Duodenal mucosa (tissue), 2 donors: ENCODE data around the gene SLC6A15.

ENCODE experiments used
- H3K27ac ChIP-seq: one replicate; pipeline ENCODE4 v1.7.0; 2013; ENCODE audit warnings: low read depth, low read length
- H3K27me3 ChIP-seq, 2 donors: one replicate each; pipeline ENCODE4 v1.7.0; 2013; ENCODE audit warnings: low read length in 2 of 2, control low read depth in 1 of 2; ENCODE audit not compliant: insufficient read depth in 2 of 2, control insufficient read depth in 1 of 2
- H3K36me3 ChIP-seq, 2 donors: one replicate each; pipeline ENCODE4 v1.7.0; 2013; ENCODE audit warnings: low read length in 2 of 2, control low read depth in 1 of 2; ENCODE audit not compliant: insufficient read depth in 2 of 2, control insufficient read depth in 1 of 2
- H3K4me1 ChIP-seq, 2 donors: one replicate each; pipeline ENCODE4 v1.7.0; 2013; ENCODE audit warnings: low read length in 2 of 2, control low read depth in 1 of 2; ENCODE audit not compliant: insufficient read depth in 2 of 2, control insufficient read depth in 1 of 2
- H3K4me3 ChIP-seq, 2 donors: one replicate each; pipeline ENCODE4 v1.7.0; 2013; ENCODE audit warnings: low read length in 2 of 2, low read depth in 1 of 2
- H3K9ac ChIP-seq, 2 donors: one replicate each; pipeline ENCODE4 v1.7.0; 2013; ENCODE audit warnings: low read length in 2 of 2, low read depth in 1 of 2
- H3K9me3 ChIP-seq, 2 donors: one replicate each; pipeline ENCODE4 v1.7.0; 2013; ENCODE audit warnings: low read length in 2 of 2, control low read depth in 1 of 2; ENCODE audit not compliant: control insufficient read depth in 1 of 2

The SLC6A15 gene

DNA sequence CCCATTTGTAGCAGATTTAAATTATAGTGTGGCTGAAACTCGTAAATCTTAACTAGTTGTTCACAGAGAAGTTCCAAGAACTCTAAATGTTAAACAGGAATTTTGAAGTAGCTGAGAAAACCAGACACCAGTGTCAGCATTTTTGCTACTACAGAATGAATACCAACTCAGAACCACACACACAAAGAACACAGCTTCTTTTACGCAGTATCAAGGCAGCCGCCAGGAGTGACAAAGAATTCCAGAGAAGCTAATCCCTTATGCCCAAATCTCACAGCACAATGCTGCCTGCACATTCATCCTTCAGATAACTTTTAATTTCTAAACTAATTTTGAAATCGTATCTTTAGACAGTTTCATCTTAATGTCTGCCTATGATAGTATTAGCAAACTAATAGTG lies 37.4 kb downstream of the SLC6A15 start:
- no peak overlapping the region for H3K27ac ChIP-seq
- no peak overlapping the region for H3K9ac ChIP-seq
- no peaks in the 10 kb centered on the region for H3K4me1 ChIP-seq
- H3K4me3 ChIP-seq: no peak overlapping the region
- H3K27me3 ChIP-seq: no peaks in the 10 kb centered on the region
- H3K9me3 ChIP-seq: no peaks in the 10 kb centered on the region
- H3K36me3 ChIP-seq: no peaks in the 10 kb centered on the region

- H3K27ac ChIP-seq: no peak overlapping the region
- no peaks in the 10 kb centered on the region for H3K4me1 ChIP-seq
- no peak overlapping the region for H3K4me3 ChIP-seq
- H3K36me3 ChIP-seq: no peaks in the 10 kb centered on the region
- H3K9me3 ChIP-seq: no peaks in the 10 kb centered on the region
- H3K27me3 ChIP-seq: no peaks in the 10 kb centered on the region
- H3K9ac ChIP-seq: no peak overlapping the region
These were observed 37.8 kb downstream of the SLC6A15 start for GRCh38 chr12:84874825-84875139.

DNA sequence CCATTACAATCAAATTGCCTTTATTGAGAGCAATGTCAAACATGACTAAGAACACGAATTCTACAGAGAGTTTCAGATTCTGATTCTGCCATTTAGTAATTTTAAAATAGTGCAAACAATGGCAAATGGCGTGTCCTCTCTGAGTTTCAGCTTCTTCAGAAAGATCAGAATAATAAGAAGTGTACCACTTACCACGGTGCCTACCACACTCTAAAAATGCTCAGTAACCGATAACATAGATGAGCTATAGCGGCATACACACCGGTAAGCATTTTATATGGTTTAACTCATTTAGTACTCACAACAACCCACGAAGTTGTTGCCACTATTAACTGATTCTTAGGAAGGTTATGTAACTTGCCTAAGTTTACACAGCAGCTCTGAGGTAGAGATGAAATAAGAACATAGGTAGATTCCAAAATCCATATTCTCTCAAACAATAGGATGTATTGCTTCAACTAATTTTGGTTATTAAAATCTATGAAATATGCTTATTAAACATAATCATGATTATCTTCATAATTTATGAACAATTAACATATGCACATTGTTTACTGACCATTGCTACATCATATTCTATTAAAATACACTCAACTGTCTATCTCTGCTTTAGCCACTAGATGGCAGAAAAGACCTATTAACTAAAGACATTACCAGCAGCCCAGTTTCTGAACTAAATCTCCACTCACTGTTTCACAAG lies 38.3 kb downstream of the SLC6A15 start:
- Histone ChIP-seq H3K27ac (no peak overlapping the region), H3K4me1 (no peaks in the 10 kb centered on the region), H3K27me3 (no peaks in the 10 kb centered on the region), H3K36me3 (no peaks in the 10 kb centered on the region), H3K4me3 (no peak overlapping the region), H3K9ac (no peak overlapping the region), H3K9me3 (no peaks in the 10 kb centered on the region)

GRCh38 chr12:84862186-84862585 lies 50.4 kb downstream of the SLC6A15 start:
- Histone ChIP-seq H3K36me3 (no peaks in the 10 kb centered on the region), H3K4me1 (no peaks in the 10 kb centered on the region)

DNA sequence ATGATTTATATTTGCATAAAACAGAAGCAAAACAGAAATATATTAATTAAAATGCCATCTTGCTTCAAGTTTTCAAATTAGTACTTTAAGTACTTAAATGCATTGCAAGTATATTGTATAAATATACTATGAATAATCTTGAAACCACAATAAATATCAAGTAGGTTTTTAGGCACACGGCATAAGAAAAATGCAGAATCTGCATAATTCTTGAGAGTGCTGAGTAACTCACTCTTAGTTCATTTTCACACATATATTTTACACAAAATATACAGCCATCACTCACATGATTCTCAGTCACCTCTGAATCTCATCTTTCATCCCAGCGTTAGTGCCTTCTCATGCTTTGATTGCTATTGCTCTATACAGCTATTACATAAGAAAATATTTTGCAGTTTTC lies 51.9 kb downstream of the SLC6A15 start:
- Histone ChIP-seq H3K4me1 (no peaks in the 10 kb centered on the region), H3K27ac (no peak overlapping the region), H3K9ac (no peak overlapping the region), H3K4me3 (no peak overlapping the region), H3K36me3 (no peaks in the 10 kb centered on the region), H3K9me3 (no peaks in the 10 kb centered on the region), H3K27me3 (no peaks in the 10 kb centered on the region)

More at GRCh38 chr12:84862186-84862585, 50.4 kb downstream of the SLC6A15 start:
- Histone ChIP-seq H3K4me3 (no peak overlapping the region), H3K9ac (no peak overlapping the region), H3K27ac (no peak overlapping the region), H3K9me3 (no peaks in the 10 kb centered on the region), H3K27me3 (no peaks in the 10 kb centered on the region)

DNA sequence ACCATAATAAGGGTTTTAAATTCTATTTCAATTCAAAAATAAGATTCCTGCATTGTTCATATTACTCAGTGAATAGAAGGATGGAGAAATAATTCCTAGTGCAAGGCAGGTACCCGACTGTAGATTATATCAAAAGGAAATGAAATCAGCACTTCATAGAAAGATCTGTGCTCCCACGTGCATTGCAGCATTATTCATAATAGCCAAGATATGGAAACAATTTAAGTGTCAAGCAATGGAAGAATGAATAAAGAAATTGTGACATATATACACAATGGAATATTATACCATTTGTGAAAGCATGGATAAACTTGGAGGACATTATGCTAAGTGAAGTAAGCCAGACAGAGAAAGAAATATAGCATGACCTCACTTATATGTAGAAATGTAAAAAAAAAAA lies 53.8 kb downstream of the SLC6A15 start:
- Histone ChIP-seq H3K9ac (no peak overlapping the region), H3K36me3 (no peaks in the 10 kb centered on the region), H3K4me3 (no peak overlapping the region), H3K4me1 (no peaks in the 10 kb centered on the region), H3K9me3 (no peaks in the 10 kb centered on the region), H3K27ac (no peak overlapping the region), H3K27me3 (no peaks in the 10 kb centered on the region)

GRCh38 chr12:84857525-84858208 lies 54.9 kb downstream of the SLC6A15 start:
- no peak overlapping the region for H3K27ac ChIP-seq

DNA sequence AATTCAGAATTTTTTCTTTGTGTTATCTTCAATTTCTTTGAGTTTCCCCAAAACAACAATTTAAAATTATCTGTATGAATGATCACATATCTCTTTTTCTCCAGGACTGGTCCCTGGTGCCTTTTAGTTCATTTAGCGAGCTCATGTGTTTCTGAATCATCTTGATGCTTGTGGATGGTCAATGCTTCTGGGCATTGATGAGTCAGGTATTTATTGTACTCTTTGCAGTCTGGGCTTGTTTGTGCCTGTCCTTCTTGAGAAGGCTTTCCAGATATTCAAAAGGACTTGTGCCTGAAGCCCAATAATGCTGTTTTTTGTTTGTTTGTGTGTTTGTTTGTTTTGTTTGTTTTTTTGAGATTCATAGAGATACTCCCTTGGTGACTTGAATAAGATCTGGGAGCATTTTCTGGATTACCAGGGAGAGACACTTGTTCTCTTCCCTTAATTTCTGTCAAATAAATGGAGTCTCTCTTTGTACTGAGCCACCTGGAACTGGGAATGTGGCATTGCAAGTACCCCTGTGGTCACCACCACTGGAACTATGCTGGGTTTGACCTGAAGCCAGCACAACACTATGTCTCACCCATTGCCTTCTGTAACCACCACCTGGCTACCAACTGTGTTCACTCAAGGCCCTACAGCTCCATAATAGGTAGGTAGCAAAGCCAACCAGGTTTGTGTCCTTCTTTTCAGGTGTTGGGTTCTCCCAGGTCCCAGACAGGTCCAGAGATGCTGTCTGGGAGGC lies 56.3 kb downstream of the SLC6A15 start:
- no peak overlapping the region for H3K4me3 ChIP-seq
- H3K4me1 ChIP-seq: no peaks in the 10 kb centered on the region
- H3K27ac ChIP-seq: no peak overlapping the region
- no peaks in the 10 kb centered on the region for H3K36me3 ChIP-seq
- no peaks in the 10 kb centered on the region for H3K9me3 ChIP-seq
- H3K9ac ChIP-seq: no peak overlapping the region
- H3K27me3 ChIP-seq: no peaks in the 10 kb centered on the region

More at GRCh38 chr12:84857525-84858208, 54.9 kb downstream of the SLC6A15 start:
- H3K9me3 ChIP-seq: no peaks in the 10 kb centered on the region
- H3K9ac ChIP-seq: no peak overlapping the region
- H3K36me3 ChIP-seq: no peaks in the 10 kb centered on the region
- H3K4me3 ChIP-seq: no peak overlapping the region
- no peaks in the 10 kb centered on the region for H3K4me1 ChIP-seq
- no peaks in the 10 kb centered on the region for H3K27me3 ChIP-seq

DNA sequence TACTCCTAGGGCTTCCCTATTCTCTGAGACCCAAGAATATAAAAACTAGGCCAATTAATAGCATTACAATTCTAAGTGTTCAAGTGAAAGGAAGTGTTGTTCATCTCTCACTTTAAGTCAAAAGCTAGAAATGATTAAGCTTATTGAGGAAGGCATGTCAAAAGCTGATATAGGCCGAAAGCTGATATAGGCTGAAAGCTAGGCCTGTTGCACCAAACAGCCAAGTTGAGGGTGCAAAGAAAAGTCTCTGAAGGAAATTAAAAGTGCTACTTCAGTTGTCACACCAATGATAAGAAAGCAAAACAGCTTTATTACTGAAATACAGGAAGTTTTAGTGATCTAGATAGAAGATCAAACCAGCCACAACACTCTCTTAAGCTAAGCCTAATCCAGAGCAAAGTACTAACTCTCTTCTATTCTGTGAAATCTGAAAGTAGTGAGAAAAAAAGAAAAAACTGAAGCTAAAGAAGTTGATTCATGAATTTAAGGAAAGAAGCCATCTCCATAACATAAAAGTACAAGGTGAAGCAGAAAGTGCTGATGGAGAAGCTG lies 68.9 kb downstream of the SLC6A15 start:
- H3K27ac ChIP-seq: no peak overlapping the region
- no peaks in the 10 kb centered on the region for H3K9me3 ChIP-seq
- no peaks in the 10 kb centered on the region for H3K4me1 ChIP-seq
- H3K4me3 ChIP-seq: no peak overlapping the region
- no peaks in the 10 kb centered on the region for H3K36me3 ChIP-seq
- no peak overlapping the region for H3K9ac ChIP-seq
- H3K27me3 ChIP-seq: no peaks in the 10 kb centered on the region

DNA sequence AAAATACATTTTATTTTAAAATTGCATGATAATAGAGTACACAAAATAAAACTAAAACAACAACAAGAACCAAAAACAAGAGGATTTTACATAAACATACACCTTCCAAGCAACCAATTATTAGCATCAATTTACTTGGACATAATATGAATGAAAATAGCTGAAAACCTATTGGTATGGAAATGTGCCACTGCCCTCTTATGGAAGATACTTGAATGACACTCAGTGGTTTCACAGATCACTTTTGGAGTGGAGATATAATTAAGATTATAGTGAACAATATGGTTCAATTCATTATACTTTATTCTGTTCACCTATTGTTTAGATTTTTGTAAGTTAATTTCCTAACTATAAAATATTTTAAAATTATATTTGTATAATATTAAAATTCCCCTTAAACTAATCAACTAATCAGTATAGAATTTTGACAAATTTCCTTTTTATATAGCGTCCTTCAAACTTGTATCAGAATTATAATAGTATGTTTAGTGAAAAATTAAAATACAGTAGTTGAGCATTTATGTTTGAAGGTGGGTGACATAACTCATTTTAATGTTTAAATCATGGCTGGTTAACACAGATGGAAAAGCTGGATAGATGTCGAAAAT lies 70.1 kb downstream of the SLC6A15 start:
- Histone ChIP-seq H3K27ac (no peak overlapping the region), H3K9ac (no peak overlapping the region), H3K4me1 (no peaks in the 10 kb centered on the region), H3K9me3 (no peaks in the 10 kb centered on the region), H3K27me3 (no peaks in the 10 kb centered on the region), H3K36me3 (no peaks in the 10 kb centered on the region), H3K4me3 (no peak overlapping the region)
